Ascending aorta (tissue), 2 donors: ENCODE data around the gene C1QL4. TPM values are rescaled to one million over a fixed set of nuclear protein-coding genes. Genes with fewer than 3 reads are reported as not detected.

Source experiments
- DNase-seq, 2 donors: peaks; one replicate each; pipeline ENCODE4 v3.0.0-alpha.2; 2019; ENCODE audit warnings: low spot score in 2 of 2
- H3K27ac ChIP-seq, 2 donors: fragments of 200-600 bp; sonication (generic); one replicate each; pipeline ENCODE4 v1.5.1; 2016 to 2017; ENCODE audit warnings: mild to moderate bottlenecking in 1 of 2
- H3K27me3 ChIP-seq: fragments of 200-600 bp; sonication (generic); one replicate; pipeline ENCODE4 v1.5.1; 2017
- H3K36me3 ChIP-seq, 2 donors: fragments of 200-600 bp; sonication (generic); one replicate each; pipeline ENCODE4 v1.5.1; 2016
- H3K4me1 ChIP-seq, 2 donors: fragments of 200-600 bp; sonication (generic); one replicate each; pipeline ENCODE4 v1.5.1; 2016 to 2017; ENCODE audit warnings: mild to moderate bottlenecking in 1 of 2
- H3K4me3 ChIP-seq, 2 donors: fragments of 200-600 bp; sonication (generic); one replicate each; pipeline ENCODE4 v1.5.1; 2016 to 2017; ENCODE audit warnings: mild to moderate bottlenecking in 1 of 2
- H3K9me3 ChIP-seq, 2 donors: fragments of 200-600 bp; sonication (generic); one replicate each; pipeline ENCODE4 v1.5.1; 2016
- intact Hi-C: fragments of 100-400 bp; cut with DNase I; formaldehyde crosslinking; loops from one replicate; pipeline ENCODE4 v1.15.1; 2023
- total RNA-seq: library from RNA; depleted of rRNA; stranded (reverse); fragments of >200 nt; gene quantifications from one replicate; pipeline ENCODE4 v1.1.0, GENCODE V29; 2016
- TF ChIP-seq, protein P1 (sequence below), 3 experiments: fragments of 200-600 bp in 2 of 3; fragments of 450-650 bp in 1 of 3; sonication (generic) in 2 of 3; IDR thresholded peaks; one replicate each; pipeline ENCODE4 v1.5.1; 2016 to 2019; ENCODE audit warnings: antibody characterized with exemption in 3 of 3, mild to moderate bottlenecking in 1 of 3, moderate library complexity in 1 of 3

The C1QL4 gene
- total RNA-seq, 1 donor from 2014 or later = not detected

DNA sequence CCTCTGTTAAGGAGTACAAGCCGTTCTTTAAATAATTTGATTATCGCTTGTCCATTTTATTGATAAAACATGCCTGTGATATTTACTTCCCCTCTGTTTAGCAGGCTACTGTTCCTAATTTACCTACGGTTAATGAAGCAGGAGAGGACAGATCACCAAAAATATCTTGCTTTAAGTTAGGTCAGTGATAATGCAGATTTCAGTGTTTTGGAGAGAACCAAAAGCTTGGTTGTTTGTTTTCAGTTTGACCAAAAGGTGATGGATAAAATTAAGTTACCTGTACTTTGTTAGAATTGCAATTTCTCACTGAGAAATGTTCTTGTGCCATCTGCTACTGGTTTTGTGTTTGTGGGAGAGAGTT, 31.2 kb upstream of the C1QL4 start:
- DNase-seq = no peak
- intact Hi-C loops = no loop called here
- Histone ChIP-seq H3K4me1 (peaks cover 4 to 6% of the 10 kb centered on the region in 2 donors), H3K27ac (peak overlapping the region; percentile 16 to 98), H3K9me3 (no peaks in the 10 kb centered on the region), H3K36me3 (no peaks in the 10 kb centered on the region), H3K27me3 (no peaks in the 10 kb centered on the region), H3K4me3 (peak overlapping the region; percentile 58 to 94)
- TF ChIP-seq, protein P1, sequence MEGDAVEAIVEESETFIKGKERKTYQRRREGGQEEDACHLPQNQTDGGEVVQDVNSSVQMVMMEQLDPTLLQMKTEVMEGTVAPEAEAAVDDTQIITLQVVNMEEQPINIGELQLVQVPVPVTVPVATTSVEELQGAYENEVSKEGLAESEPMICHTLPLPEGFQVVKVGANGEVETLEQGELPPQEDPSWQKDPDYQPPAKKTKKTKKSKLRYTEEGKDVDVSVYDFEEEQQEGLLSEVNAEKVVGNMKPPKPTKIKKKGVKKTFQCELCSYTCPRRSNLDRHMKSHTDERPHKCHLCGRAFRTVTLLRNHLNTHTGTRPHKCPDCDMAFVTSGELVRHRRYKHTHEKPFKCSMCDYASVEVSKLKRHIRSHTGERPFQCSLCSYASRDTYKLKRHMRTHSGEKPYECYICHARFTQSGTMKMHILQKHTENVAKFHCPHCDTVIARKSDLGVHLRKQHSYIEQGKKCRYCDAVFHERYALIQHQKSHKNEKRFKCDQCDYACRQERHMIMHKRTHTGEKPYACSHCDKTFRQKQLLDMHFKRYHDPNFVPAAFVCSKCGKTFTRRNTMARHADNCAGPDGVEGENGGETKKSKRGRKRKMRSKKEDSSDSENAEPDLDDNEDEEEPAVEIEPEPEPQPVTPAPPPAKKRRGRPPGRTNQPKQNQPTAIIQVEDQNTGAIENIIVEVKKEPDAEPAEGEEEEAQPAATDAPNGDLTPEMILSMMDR (IDR thresholded peaks at IDR 0.05) = no peak

DNA sequence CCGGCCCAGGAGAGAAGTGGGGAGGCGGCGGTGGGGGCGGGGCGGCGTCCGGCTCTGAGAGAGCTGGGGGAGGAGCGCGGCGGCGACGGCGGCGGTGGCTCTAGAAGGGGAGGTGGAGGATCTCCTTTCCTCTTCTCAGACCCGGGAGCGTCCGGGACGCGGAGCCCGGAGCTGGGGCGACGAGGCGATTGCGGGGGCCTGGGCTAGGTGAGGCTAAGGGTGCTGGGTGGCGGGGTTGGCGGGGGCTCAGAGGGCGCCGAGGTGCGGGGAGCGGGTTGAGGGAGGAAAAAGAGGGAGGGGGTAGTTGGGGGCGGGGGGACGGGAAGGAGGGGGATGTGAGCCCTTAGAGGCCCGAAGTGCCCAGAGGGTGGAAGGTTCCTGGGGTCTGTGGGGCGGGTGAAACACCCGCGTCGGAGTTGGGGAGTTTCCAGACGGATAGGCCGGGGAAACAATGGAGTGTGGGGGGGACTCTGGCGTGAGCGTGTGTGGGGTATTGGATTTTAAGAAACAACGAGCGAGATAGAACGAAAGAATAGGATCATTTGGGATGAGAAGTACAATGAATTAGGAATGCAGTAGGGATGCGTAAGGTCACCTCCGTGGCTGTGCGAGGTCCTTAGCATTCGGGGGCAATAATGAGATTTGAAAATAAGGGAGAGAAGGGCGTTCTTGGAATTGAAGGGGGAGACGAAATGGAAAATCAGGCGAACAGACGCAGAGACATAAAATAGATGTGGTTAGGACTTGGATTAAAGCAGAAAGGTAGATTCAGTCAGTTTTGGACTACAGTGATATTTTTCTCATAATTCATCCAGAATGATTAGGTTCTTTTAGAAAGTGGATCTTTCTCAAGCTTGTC, 30.6 kb upstream of the C1QL4 start, which contains the start of gene SPATS2:
Gene SPATS2, plus strand, starts transcription at position 82 of the 859 bp plus-strand sequence. CDS start 93,551 bp downstream, outside the sequence.
- Histone ChIP-seq H3K4me1 (peaks cover 4 to 6% of the 10 kb centered on the region in 2 donors), H3K36me3 (no peaks in the 10 kb centered on the region), H3K27ac (peak within 1 kb of the TSS; percentile 90 to 98), H3K9me3 (no peaks in the 10 kb centered on the region), H3K4me3 (peak within 1 kb of the TSS; percentile 58 to 94), H3K27me3 (no peaks in the 10 kb centered on the region)
- intact Hi-C loops = loop anchor here (1.0 to 2.0 kb wide), 2 partner anchors 9 to 339 kb away; partner anchors contain the start of gene FMNL3
- TF ChIP-seq, protein P1 (IDR thresholded peaks at IDR 0.05) = no peak
- DNase-seq = peak in 1 of 2 donors; percentile 96

DNA sequence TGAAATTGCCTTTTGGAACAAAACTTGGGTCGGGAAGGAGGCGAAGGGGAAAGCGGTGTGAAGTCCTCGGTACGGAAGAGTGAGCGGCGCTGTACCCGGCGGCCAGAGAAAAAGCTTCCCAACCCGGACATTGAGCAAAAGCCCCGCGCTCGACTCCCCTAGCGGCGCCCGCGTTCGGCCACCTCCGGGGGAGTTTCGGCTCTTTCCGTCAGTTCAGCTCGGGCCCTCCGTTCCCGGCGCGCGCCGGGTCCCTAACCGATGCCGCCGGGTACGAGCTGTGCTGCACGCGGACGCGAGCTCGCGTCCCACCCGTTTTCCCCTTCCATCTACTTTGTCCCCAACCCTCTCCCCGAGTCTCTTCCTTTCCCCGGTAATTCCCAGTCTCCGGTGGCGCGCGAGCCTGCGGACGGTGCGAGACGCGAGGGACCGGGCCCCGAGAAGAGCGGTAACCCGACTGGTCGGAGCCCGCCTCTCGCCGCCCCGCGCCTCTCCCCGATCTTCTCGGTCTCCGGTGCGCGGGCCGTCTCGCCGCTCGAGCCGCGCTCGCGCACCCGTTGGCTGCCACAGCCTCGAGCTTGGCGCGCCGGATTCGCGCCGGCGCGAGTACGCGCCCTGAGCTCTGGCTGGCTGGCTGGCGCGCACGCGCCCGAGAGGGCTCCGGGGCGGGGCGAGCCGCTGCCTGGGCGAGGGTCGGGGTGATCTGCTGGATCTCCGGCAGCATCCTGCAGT, 29.8 kb upstream of the C1QL4 start:
- TF ChIP-seq, protein P1 (IDR thresholded peaks at IDR 0.05) = peak in 2 of 3 experiments; percentile 20 to 37
- peak; percentile 80 to 88 for DNase-seq
- intact Hi-C loops = loop anchor here (1.0 to 2.0 kb wide), 2 partner anchors 9 to 340 kb away; partner anchors contain the start of gene FMNL3
- Histone ChIP-seq H3K9me3 (no peaks in the 10 kb centered on the region), H3K36me3 (no peaks in the 10 kb centered on the region), H3K27ac (peak overlapping the region; percentile 90 to 98), H3K4me1 (peaks cover 4 to 6% of the 10 kb centered on the region in 2 donors), H3K4me3 (peak overlapping the region; percentile 58 to 94), H3K27me3 (no peaks in the 10 kb centered on the region)

DNA sequence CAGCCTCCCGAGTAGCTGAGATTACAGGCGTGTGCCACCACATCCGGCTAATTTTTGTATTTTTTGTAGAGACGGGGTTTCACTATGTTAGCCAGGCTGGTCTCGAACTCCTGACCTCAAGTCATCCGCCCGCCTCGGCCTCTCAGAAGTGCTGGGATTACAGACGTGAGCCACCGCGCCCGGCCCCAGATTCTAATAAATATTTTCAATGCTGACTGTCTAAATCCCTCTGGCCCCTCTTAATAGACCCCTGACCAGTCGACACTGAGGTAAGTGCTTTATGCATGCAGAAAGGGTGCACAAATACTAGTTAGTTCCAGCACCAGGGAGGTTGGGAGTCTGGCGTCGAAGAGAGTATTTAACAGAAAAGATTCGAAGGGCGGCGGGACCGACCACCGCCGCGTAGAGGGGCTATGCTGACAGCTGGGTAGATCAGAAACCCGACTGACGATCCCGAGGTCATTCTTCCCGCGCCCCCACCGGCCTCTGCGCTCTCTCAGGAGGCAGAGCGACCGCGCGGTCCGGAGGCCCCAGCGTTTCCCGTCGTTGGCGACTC, 29.2 kb upstream of the C1QL4 start:
- Histone ChIP-seq H3K4me1 (peaks cover 4 to 6% of the 10 kb centered on the region in 2 donors), H3K27ac (peak overlapping the region; percentile 90 to 98), H3K4me3 (peak overlapping the region; percentile 58 to 94), H3K27me3 (no peaks in the 10 kb centered on the region), H3K36me3 (no peaks in the 10 kb centered on the region), H3K9me3 (no peaks in the 10 kb centered on the region)
- no peak for DNase-seq
- TF ChIP-seq, protein P1 (IDR thresholded peaks at IDR 0.05) = no peak
- intact Hi-C loops = loop anchor here (2.0 kb wide), 1 partner anchor 341 kb away; the partner anchor contains the start of gene FMNL3

DNA sequence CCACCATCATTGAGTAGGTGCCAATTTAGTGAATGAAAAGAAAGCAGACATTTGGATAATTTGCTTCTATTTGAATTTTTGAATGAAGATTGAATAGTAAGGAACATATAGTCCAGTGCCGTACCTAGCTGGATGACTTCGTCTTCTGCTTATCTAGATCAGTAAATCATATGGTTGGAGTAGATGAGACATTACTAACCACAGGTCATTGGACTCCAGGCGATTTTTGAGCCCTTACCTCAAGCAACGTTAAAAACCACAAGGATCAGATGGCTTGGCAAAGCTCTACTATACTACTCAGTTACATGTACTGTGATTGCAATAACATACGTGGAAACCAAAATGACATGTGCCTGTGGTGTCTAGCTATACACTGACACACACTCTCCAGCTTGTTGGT, 28.6 kb upstream of the C1QL4 start:
- Histone ChIP-seq H3K4me3 (peak overlapping the region in 1 of 2 donors; percentile 94), H3K27ac (no peak overlapping the region), H3K9me3 (no peaks in the 10 kb centered on the region), H3K4me1 (peaks cover 4 to 6% of the 10 kb centered on the region in 2 donors), H3K36me3 (no peaks in the 10 kb centered on the region), H3K27me3 (no peaks in the 10 kb centered on the region)
- intact Hi-C loops = no loop called here
- TF ChIP-seq, protein P1 (IDR thresholded peaks at IDR 0.05) = no peak
- no peak for DNase-seq
